ENCODE results near the gene WWP2. TPM values are rescaled to one million over a fixed set of nuclear protein-coding genes. Genes with fewer than 3 reads are reported as not detected.
"Not testable (repeated sequence)": the region's sequence is repeated elsewhere in the genome, so short reads cannot be mapped to it uniquely, and the experiment has no call there.

Gene WWP2
- total RNA-seq, 3 donors from 2014 or later (not counting 1 experiment from before 2014, with no cell fraction given): 72.8 to 95.6 (median 81.6) TPM

DNA sequence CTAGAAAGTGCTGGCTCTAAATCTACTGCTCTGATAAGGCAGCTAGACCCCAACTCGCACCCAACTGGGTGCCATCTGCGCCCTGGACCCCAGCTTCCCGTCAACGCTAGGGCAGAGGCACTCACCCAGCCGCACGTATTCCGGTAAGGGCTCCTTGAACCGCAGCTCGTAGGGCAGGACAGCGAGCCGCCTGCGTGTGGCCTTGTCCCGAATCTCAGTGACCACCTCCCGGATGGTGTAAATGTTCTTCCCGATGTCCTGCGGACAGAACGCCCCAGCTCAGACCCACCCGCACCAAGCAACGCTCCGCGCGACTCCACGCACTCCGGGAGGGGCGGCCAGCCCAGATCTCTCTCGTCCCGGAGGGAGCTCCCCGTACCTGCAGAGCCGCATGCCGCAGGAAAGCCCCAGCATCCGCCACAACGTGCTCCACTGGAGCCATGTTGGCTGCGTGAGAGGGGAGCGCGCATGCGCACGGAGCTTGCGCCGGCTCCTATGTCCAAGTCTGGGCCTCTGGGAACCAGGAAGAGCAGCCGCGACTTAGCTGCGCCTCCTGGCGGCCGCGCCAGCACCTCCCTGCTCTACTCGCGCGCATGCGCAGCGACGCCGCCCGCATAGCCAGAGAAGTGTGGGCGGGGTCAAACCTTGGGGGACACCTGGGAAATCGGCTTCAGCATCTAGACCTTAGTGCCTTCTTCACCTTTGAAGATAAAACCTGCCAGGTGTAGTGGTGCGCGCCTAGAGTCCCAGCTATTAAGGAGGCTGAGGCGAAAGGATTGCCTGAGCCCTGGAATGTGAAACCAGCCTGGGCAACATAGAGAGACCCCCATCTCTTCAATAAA lies 7.4 kb upstream of the WWP2 start, which contains the start of gene NOB1:
Gene NOB1, minus strand, starts transcription at position 458 of the 842 bp plus-strand sequence. Its CDS starts 16 bp downstream, at position 442.
- Mint-ChIP-seq H3K36me3 (no peaks in the 10 kb centered on the region), H3K9me3 (no peaks in the 10 kb centered on the region), H3K4me3 (peak within 1 kb of the TSS; percentile 100), H3K27me3 (ENCODE audit: low read depth in 2 of 2) (no peaks in the 10 kb centered on the region), H3K4me1 (peaks cover 14 to 28% of the 10 kb centered on the region in 2 donors), H3K27ac (peak within 1 kb of the TSS; percentile 97 to 99)
- Histone ChIP-seq H3K4me3 (ENCODE audit: low read length) (peak within 1 kb of the TSS; percentile 78), H3K27ac (ENCODE audit: low read length) (peak within 1 kb of the TSS; percentile 51), H3K4me1 (ENCODE audit: control insufficient read depth, insufficient read depth, low read length) (peaks cover 14% of the 10 kb centered on the region), H3K9me3 (ENCODE audit: control insufficient read depth, insufficient read depth, low read length) (no peaks in the 10 kb centered on the region), H3K27me3 (ENCODE audit: control insufficient read depth, insufficient read depth, low read length) (no peaks in the 10 kb centered on the region), H3K36me3 (ENCODE audit: control insufficient read depth, insufficient read depth, low read length) (peaks cover 16% of the 10 kb centered on the region)
- peak; percentile 95 to 100 for DNase-seq
- intact Hi-C loops (cut with micrococcal nuclease): loop anchor here (1.0 to 5.0 kb wide), 3 partner anchors 28 to 362 kb away; partner anchors contain the start of gene NQO1
- TF ChIP-seq CTCF (IDR thresholded peaks at IDR 0.05): peak; percentile 96
- under 1% methylated on average over 58 of the region's 58 CpGs for WGBS (ENCODE audit: insufficient coverage)
- ATAC-seq: peak; percentile 97 to 98 (median 98)

GRCh38 chr16:69756705-69757104 lies 5.4 kb upstream of the WWP2 start:
- no peaks in the 10 kb centered on the region for H3K27me3 ChIP-seq (ENCODE audit: control insufficient read depth, insufficient read depth, low read length)
- Mint-ChIP-seq H3K4me3 (no peak overlapping the region), H3K27ac (no peak overlapping the region), H3K9me3 (no peaks in the 10 kb centered on the region), H3K4me1 (peaks cover 14 to 28% of the 10 kb centered on the region in 2 donors), H3K36me3 (no peaks in the 10 kb centered on the region), H3K27me3 (ENCODE audit: low read depth in 2 of 2) (no peaks in the 10 kb centered on the region)
- peaks cover 22% of the 10 kb centered on the region for H3K4me1 ChIP-seq (ENCODE audit: control insufficient read depth, insufficient read depth, low read length)
- TF ChIP-seq CTCF (IDR thresholded peaks at IDR 0.05): no peak
- intact Hi-C loops (cut with micrococcal nuclease): no loop called here
- no peak overlapping the region for H3K27ac ChIP-seq (ENCODE audit: low read length)
- DNase-seq: no peak
- 92% methylated on average over 10 of the region's 10 CpGs for WGBS (ENCODE audit: insufficient coverage)
- H3K4me3 ChIP-seq (ENCODE audit: low read length): no peak overlapping the region
- H3K9me3 ChIP-seq (ENCODE audit: control insufficient read depth, insufficient read depth, low read length): no peaks in the 10 kb centered on the region
- no peak for ATAC-seq
- H3K36me3 ChIP-seq (ENCODE audit: control insufficient read depth, insufficient read depth, low read length): peaks cover 4% of the 10 kb centered on the region

DNA sequence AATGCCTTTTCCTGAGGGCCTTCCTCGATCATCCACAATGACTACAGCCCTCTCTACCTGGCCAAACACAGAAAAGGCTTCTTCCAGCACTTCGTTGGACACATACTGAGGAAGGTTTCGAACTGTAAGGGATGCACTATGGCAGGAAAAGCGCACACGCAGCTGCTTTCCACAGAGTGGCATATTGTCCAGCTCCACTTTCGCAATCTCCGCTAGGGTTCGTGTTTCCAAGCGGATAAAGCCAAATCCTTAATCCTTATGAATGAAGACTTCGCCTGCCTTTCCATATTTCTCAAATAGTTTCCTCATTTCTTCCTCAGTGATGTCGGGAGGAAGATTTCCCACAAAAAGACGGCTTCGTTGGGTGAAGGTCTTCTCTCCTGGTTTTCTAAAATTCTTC lies 4.8 kb upstream of the WWP2 start:
- 85% methylated on average over 12 of the region's 13 CpGs for WGBS (ENCODE audit: insufficient coverage)
- H3K4me3 ChIP-seq (ENCODE audit: low read length); H3K36me3 Mint-ChIP-seq; H3K27ac Mint-ChIP-seq; H3K27me3 ChIP-seq (ENCODE audit: control insufficient read depth, insufficient read depth, low read length); intact Hi-C loops (cut with micrococcal nuclease); H3K27ac ChIP-seq (ENCODE audit: low read length); ATAC-seq; H3K27me3 Mint-ChIP-seq (ENCODE audit: low read depth in 2 of 2); H3K36me3 ChIP-seq (ENCODE audit: control insufficient read depth, insufficient read depth, low read length); H3K9me3 ChIP-seq (ENCODE audit: control insufficient read depth, insufficient read depth, low read length); H3K4me3 Mint-ChIP-seq; H3K9me3 Mint-ChIP-seq; DNase-seq: not testable (repeated sequence)
- H3K4me1 ChIP-seq (ENCODE audit: control insufficient read depth, insufficient read depth, low read length): peaks cover 25% of the 10 kb centered on the region
- peaks cover 20 to 34% of the 10 kb centered on the region in 2 donors for H3K4me1 Mint-ChIP-seq

DNA sequence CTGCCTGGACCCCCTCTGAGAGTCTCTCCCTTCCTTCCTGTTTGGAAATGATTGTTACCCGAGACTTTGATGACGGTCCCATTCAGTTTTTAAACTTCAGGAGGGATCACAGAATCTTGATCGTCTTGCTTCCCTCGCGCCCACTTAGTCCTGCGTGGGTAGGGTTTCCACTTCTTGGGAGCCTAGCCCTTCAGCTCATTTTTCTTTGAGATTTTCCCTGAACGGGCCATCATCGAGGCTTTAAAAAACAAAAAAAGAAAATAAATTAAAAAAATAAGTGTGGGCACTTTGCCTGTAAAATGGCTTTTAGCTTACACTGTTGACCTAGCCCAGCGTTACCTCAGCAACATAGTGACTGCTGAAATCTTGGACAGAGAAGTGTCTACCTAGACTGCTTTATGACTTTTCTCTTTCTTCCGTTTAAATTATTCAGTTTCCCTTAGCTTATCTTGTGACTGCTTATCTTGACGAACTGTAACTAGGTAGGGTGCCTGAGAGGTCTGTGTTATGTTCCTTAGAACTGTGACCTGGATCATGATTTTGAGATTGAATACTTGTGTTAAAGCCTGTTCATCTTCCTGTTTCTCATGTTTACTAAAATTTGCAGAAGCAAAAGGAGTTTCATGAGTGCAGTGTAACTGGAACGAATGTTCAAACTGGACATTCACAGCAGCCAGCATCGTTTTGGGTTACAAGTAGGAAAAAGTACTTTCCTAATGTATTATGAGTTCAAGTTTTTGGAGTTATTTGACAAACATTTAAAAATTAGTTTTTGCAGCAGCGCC lies 874 bp downstream of the WWP2 start:
- peak overlapping the region; percentile 92 for H3K4me3 Mint-ChIP-seq
- Histone ChIP-seq H3K36me3 (ENCODE audit: control insufficient read depth, insufficient read depth, low read length) (no peaks in the 10 kb centered on the region), H3K4me1 (ENCODE audit: control insufficient read depth, insufficient read depth, low read length) (peaks cover 15% of the 10 kb centered on the region), H3K9me3 (ENCODE audit: control insufficient read depth, insufficient read depth, low read length) (no peaks in the 10 kb centered on the region), H3K27me3 (ENCODE audit: control insufficient read depth, insufficient read depth, low read length) (no peaks in the 10 kb centered on the region), H3K4me3 (ENCODE audit: low read length) (peak overlapping the region; percentile 90), H3K27ac (ENCODE audit: low read length) (peak overlapping the region; percentile 90)
- no peaks in the 10 kb centered on the region for H3K36me3 Mint-ChIP-seq
- TF ChIP-seq CTCF (IDR thresholded peaks at IDR 0.05): no peak
- peak; percentile 31 to 61 (median 47) for ATAC-seq
- DNase-seq: peak in 1 of 2 donors; percentile 64
- H3K27me3 Mint-ChIP-seq (ENCODE audit: low read depth in 2 of 2): no peaks in the 10 kb centered on the region
- 10% methylated on average over 13 of the region's 14 CpGs for WGBS (ENCODE audit: insufficient coverage)
- H3K4me1 Mint-ChIP-seq: peaks cover 31 to 32% of the 10 kb centered on the region in 2 donors
- intact Hi-C loops (cut with micrococcal nuclease): no loop called here
- H3K27ac Mint-ChIP-seq: peak overlapping the region; percentile 97 to 99
- no peaks in the 10 kb centered on the region for H3K9me3 Mint-ChIP-seq
